IMR-90 (cell line): ENCODE results near the gene CCDC27. TPM values are rescaled to one million over a fixed set of nuclear protein-coding genes. Genes with fewer than 3 reads are reported as not detected.

Experiments
- ATAC-seq: fragments of 200-7000 bp; cut with Tn5 transposase; 2 replicates; pipeline ENCODE4 v1.9.1; 2020; ENCODE audit warnings: low read depth, mild to moderate bottlenecking, moderate library complexity
- BruUV-seq: library from RNA; stranded (reverse); fragments of 400-500 nt; replicated peaks from 2 replicates; lab custom pipeline; 2021; lab: Mats Ljungman, UMichigan
- CTCF ChIA-PET: fragments of 300-600 bp; formaldehyde crosslinking; extraction: SDS; loops from one replicate; lab custom pipeline; 2021; ENCODE audit warnings: antibody characterized with exemption; lab: Yijun Ruan, JAX
- POLR2A ChIA-PET: fragments of 300-600 bp; sonication (Branson Sonifier 250); formaldehyde crosslinking; loops from one replicate; lab custom pipeline; 2022; ENCODE audit warnings: antibody characterized with exemption; ENCODE audit not compliant: unreplicated experiment; lab: Charles Lee
- DNase-seq: peaks from one replicate; pipeline ENCODE4 v3.0.0; 2013
- H2AFZ ChIP-seq: replicated peaks from 2 replicates; pipeline ENCODE3; 2013; ENCODE audit warnings: low read length, mild to moderate bottlenecking; ENCODE audit not compliant: poor library complexity
- H2AK5ac ChIP-seq: 2 replicates; pipeline ENCODE4 v1.6.1; 2013; ENCODE audit warnings: low read depth, low read length, inconsistent platforms
- H2AK9ac ChIP-seq: replicated peaks from 2 replicates; pipeline ENCODE3; 2013; ENCODE audit warnings: mild to moderate bottlenecking, low read depth, low read length, moderate library complexity; ENCODE audit not compliant: poor library complexity
- H2BK120ac ChIP-seq: 2 replicates; pipeline ENCODE4 v1.6.1; 2013; ENCODE audit warnings: low read depth, low read length, inconsistent platforms
- H2BK15ac ChIP-seq: 3 replicates; pipeline ENCODE4 v1.6.1; 2013; ENCODE audit warnings: low read depth, low read length, inconsistent platforms
- H2BK20ac ChIP-seq: 2 replicates; pipeline ENCODE4 v1.6.1; 2013; ENCODE audit warnings: low read depth, mild to moderate bottlenecking, inconsistent platforms, low read length, moderate library complexity
- H2BK5ac ChIP-seq: 2 replicates; pipeline ENCODE4 v1.6.1; 2013; ENCODE audit warnings: mild to moderate bottlenecking, low read depth, low read length, inconsistent platforms; ENCODE audit not compliant: poor library complexity, severe bottlenecking
- H3K14ac ChIP-seq: replicated peaks from 2 replicates; pipeline ENCODE4 v1.6.1; 2013; ENCODE audit warnings: low read depth, low read length, inconsistent platforms
- H3K18ac ChIP-seq: 2 replicates; pipeline ENCODE4 v1.6.1; 2013; ENCODE audit warnings: low read depth, low read length, control low read depth
- H3K23ac ChIP-seq: 2 replicates; pipeline ENCODE4 v1.6.1; 2013; ENCODE audit warnings: low read depth, low read length, inconsistent platforms
- H3K27ac ChIP-seq: 2 replicates; pipeline ENCODE4 v1.5.1; 2013; ENCODE audit warnings: mild to moderate bottlenecking, control low read depth, low read length; ENCODE audit not compliant: insufficient read depth
- H3K27me3 ChIP-seq: 2 replicates; pipeline ENCODE4 v1.6.1; 2013; ENCODE audit warnings: low read length; ENCODE audit not compliant: control insufficient read depth, insufficient read depth
- H3K36me3 ChIP-seq: 2 replicates; pipeline ENCODE4 v1.6.1; 2013; ENCODE audit warnings: low read length, mixed read lengths; ENCODE audit not compliant: control insufficient read depth, insufficient read depth
- H3K4ac ChIP-seq: 2 replicates; pipeline ENCODE4 v1.6.1; 2013; ENCODE audit warnings: low read depth, low read length, inconsistent platforms
- H3K4me1 ChIP-seq: 2 replicates; pipeline ENCODE4 v1.6.1; 2013; ENCODE audit warnings: low read length, mixed read lengths; ENCODE audit not compliant: control insufficient read depth, insufficient read depth
- H3K4me2 ChIP-seq: 2 replicates; pipeline ENCODE4 v1.6.1; 2013; ENCODE audit warnings: low read depth, mild to moderate bottlenecking, control low read depth, low read length, moderate library complexity
- H3K4me3 ChIP-seq: 2 replicates; pipeline ENCODE4 v1.5.1; 2013; ENCODE audit warnings: low read depth, mild to moderate bottlenecking, control low read depth, low read length, moderate library complexity; ENCODE audit not compliant: insufficient read depth
- H3K56ac ChIP-seq: 2 replicates; pipeline ENCODE4 v1.6.1; 2013; ENCODE audit warnings: low read length, inconsistent platforms; ENCODE audit not compliant: insufficient read depth; ENCODE audit errors: extremely low read depth
- H3K79me1 ChIP-seq, 2 experiments: 2 replicates each; pipeline ENCODE4 v1.6.1; 2013; ENCODE audit warnings: low read length in 2 of 2, inconsistent platforms in 1 of 2, low read depth in 1 of 2
- H3K9ac ChIP-seq: 2 replicates; pipeline ENCODE4 v1.6.1; 2013; ENCODE audit warnings: low read depth, low read length, control low read depth
- H3K9me1 ChIP-seq: 2 replicates; pipeline ENCODE4 v1.6.1; 2013; ENCODE audit warnings: low read length, inconsistent platforms; ENCODE audit not compliant: insufficient read depth
- H3K9me3 ChIP-seq: 2 replicates; pipeline ENCODE4 v1.6.1; 2013; ENCODE audit warnings: low read length; ENCODE audit not compliant: control insufficient read depth, insufficient read depth
- H4K20me1 ChIP-seq: 2 replicates; pipeline ENCODE4 v1.6.1; 2013; ENCODE audit warnings: low read length, inconsistent platforms; ENCODE audit not compliant: insufficient read depth
- H4K5ac ChIP-seq: 2 replicates; pipeline ENCODE4 v1.6.1; 2013; ENCODE audit warnings: mild to moderate bottlenecking, low read depth, low read length, control low read depth
- H4K8ac ChIP-seq, 2 experiments: 2 replicates each; pipeline ENCODE4 v1.6.1; 2013; ENCODE audit warnings: low read depth in 2 of 2, low read length in 2 of 2, control low read depth in 1 of 2, inconsistent platforms in 1 of 2
- H4K91ac ChIP-seq: 2 replicates; pipeline ENCODE4 v1.6.1; 2013; ENCODE audit warnings: low read depth, low read length, inconsistent platforms; ENCODE audit not compliant: insufficient read depth
- BHLHE40 ChIP-seq: fragments of 150-350 bp; IDR thresholded peaks from 2 replicates; pipeline ENCODE4 v1.6.1; 2016; ENCODE audit warnings: mild to moderate bottlenecking, low read depth, low read length
- CEBPB ChIP-seq: IDR thresholded peaks from 2 replicates; pipeline ENCODE4 v1.6.1; 2012; ENCODE audit warnings: low read depth, low read length, improper control_type of control experiment
- CHD1 ChIP-seq: IDR thresholded peaks from 2 replicates; pipeline ENCODE4 v1.6.1; 2012; ENCODE audit warnings: low read depth, low read length, improper control_type of control experiment
- FOS ChIP-seq: fragments of 150-350 bp; IDR thresholded peaks from 2 replicates; pipeline ENCODE4 v1.6.1; 2016; ENCODE audit warnings: low read depth, low read length
- MAFK ChIP-seq: IDR thresholded peaks from 2 replicates; pipeline ENCODE4 v1.6.1; 2012; ENCODE audit warnings: low read depth, low read length, improper control_type of control experiment
- MAZ ChIP-seq: IDR thresholded peaks from 2 replicates; pipeline ENCODE4 v1.6.1; 2012; ENCODE audit warnings: low read depth, mild to moderate bottlenecking, low read length, improper control_type of control experiment, moderate library complexity, borderline replicate concordance
- MXI1 ChIP-seq: IDR thresholded peaks from 2 replicates; pipeline ENCODE4 v1.6.1; 2012; ENCODE audit warnings: low read depth, mild to moderate bottlenecking, low read length, moderate library complexity, borderline replicate concordance
- NFE2L2 ChIP-seq: fragments of 150-350 bp; IDR thresholded peaks from 2 replicates; pipeline ENCODE4 v1.6.1; 2016; ENCODE audit warnings: low read depth, mild to moderate bottlenecking, low read length
- POLR2A ChIP-seq: IDR thresholded peaks from 2 replicates; pipeline ENCODE4 v1.6.1; 2012; ENCODE audit warnings: mild to moderate bottlenecking, low read depth, low read length
- RAD21 ChIP-seq: IDR thresholded peaks from 2 replicates; pipeline ENCODE4 v1.6.1; 2012; ENCODE audit warnings: low read length, improper control_type of control experiment
- RCOR1 ChIP-seq: IDR thresholded peaks from 2 replicates; pipeline ENCODE4 v1.6.1; 2012; ENCODE audit warnings: mild to moderate bottlenecking, low read length, improper control_type of control experiment; ENCODE audit not compliant: insufficient replicate concordance
- RFX5 ChIP-seq: IDR thresholded peaks from 2 replicates; pipeline ENCODE4 v1.8.0; 2012; ENCODE audit warnings: low read depth, mild to moderate bottlenecking, low read length, moderate library complexity
- SMC3 ChIP-seq: fragments of 150-350 bp; IDR thresholded peaks from 2 replicates; pipeline ENCODE4 v1.6.1; 2016; ENCODE audit warnings: low read depth, mild to moderate bottlenecking, antibody characterized with exemption, low read length, moderate library complexity
- WGBS, 2 experiments: methylation state at CpG; one replicate each; pipeline versions ENCODE4 v1.1.5 to v1.1.7; 2013; ENCODE audit warnings: missing lambda C conversion rate in 2 of 2; ENCODE audit not compliant: insufficient read length in 1 of 2; ENCODE audit errors: extremely low coverage in 2 of 2; 5-methylcytosine and 5-hydroxymethylcytosine counted together
- dilution Hi-C: fragments of 300-500 bp; cut with HindIII; formaldehyde crosslinking; loops from one replicate; pipeline ENCODE4 v1.14.3; 2018; ENCODE audit warnings: low sequenced_read_pairs; ENCODE audit not compliant: unreplicated experiment
- in situ Hi-C: fragments of 300-500 bp; cut with MboI; formaldehyde crosslinking; loops from 3 replicates; pipeline ENCODE4 v1.14.3; 2019; ENCODE audit warnings: low sequenced_read_pairs, inconsistent platforms, mixed read lengths
- intact Hi-C: fragments of 100-400 bp; cut with micrococcal nuclease; formaldehyde crosslinking; loops from 2 replicates; pipeline ENCODE4 v1.10.0; 2022
- polyA plus RNA-seq, 3 experiments: library from polyadenylated mRNA; depleted of rRNA; stranded (reverse); fragments of >200 nt; gene quantifications; 2 replicates each; pipeline ENCODE4 v1.2.3, GENCODE V29; 2012; ENCODE audit warnings: low replicate concordance in 1 of 3
- total RNA-seq: library from RNA; depleted of rRNA; stranded (reverse); fragments of >200 nt; gene quantifications from 2 replicates; pipeline ENCODE4 v1.2.3, GENCODE V29; 2012
- TF ChIP-seq, protein P1 (sequence below): fragments of 150-350 bp; IDR thresholded peaks from 2 replicates; pipeline ENCODE4 v1.6.1; 2017; ENCODE audit warnings: mild to moderate bottlenecking, antibody characterized with exemption, low read length, low read depth
- TF ChIP-seq, protein P2 (sequence below): conservative IDR thresholded peaks from 2 replicates; pipeline ENCODE4 v1.5.1; 2012; ENCODE audit warnings: mild to moderate bottlenecking, low read depth, low read length, improper control_type of control experiment

The CCDC27 gene
- total and polyA plus RNA-seq, 2 of the 4 experiments (the other 2 are of a cell fraction) = not detected

DNA sequence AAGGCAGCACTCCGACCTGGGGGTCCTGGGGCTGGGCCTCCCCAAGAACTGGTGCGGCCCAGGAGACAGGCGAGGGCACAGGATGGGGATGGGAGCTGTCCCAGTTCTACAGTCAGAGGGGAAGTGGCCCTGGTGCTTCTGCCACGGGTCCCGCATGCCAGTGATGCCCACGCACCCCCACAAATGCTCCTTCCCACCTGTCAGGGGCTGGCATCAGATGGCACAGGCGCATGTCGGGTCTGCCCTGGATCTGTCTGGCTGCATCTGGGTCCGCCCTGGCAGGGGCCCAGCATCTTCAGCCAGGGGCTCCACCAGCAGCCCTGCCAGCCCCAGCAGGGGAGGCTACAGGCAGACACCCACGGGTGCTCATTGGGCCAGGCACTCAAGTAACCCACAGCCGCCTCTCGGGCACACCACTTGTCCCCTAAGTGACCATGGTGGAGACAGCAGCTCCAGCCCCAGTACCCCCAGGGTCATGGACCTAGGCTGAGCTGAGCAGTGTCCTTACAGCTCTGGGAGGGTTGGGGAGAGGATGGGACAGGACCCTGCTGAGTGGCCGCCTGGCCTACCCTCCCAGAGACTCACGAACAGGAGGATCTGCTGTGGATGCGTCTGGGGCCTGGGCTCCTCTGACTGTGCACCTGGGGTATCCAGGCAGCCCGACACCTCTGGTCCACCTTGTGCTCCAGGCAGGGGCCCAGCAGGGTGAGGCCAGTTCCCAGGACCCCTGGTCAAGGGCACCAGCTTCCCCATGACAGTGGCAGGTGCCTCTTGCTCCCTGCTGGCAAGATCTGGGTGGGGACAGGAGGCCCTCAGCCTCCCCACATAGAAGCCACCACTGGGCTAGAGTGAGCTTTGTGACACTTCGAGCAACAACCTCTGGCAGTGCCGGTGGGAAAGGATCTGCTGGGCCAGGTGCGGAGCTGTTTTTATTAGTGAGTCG is 25.7 kb downstream of the CCDC27 start:
- no peak overlapping the region for H3K23ac ChIP-seq
- no peak overlapping the region for H3K9ac ChIP-seq
- peaks cover 4% of the 10 kb centered on the region; the same call in 1 of the 2 replicates for H3K9me1 ChIP-seq
- no peak overlapping the region for H4K8ac ChIP-seq
- no TSS peak for BruUV-seq
- H2BK15ac ChIP-seq = no peak overlapping the region
- no peak overlapping the region for H2BK5ac ChIP-seq
- ChIA-PET POLR2A (no interaction called here), CTCF (no interaction called here)
- ATAC-seq = no peak
- H2BK20ac ChIP-seq = no peak overlapping the region
- H3K4me3 ChIP-seq = no peak overlapping the region
- peaks cover 32% of the 10 kb centered on the region for H3K36me3 ChIP-seq
- intact Hi-C loops (no loop called here), in situ Hi-C loops (no loop called here), dilution Hi-C loops (no loop called here)
- H2AK5ac ChIP-seq = no peak overlapping the region
- no peaks in the 10 kb centered on the region for H3K9me3 ChIP-seq
- no peak overlapping the region for H2AK9ac ChIP-seq
- DNase-seq = no peak
- H4K20me1 ChIP-seq = no peaks in the 10 kb centered on the region
- no peaks in the 10 kb centered on the region for H3K79me1 ChIP-seq
- no peak overlapping the region for H2AFZ ChIP-seq
- H3K18ac ChIP-seq = no peak overlapping the region
- H2BK120ac ChIP-seq = no peak overlapping the region
- no peak overlapping the region for H4K91ac ChIP-seq
- peaks cover 14% of the 10 kb centered on the region for H3K4me1 ChIP-seq
- H4K5ac ChIP-seq = no peak overlapping the region
- no peak overlapping the region for H3K4me2 ChIP-seq
- no peak overlapping the region for H3K56ac ChIP-seq
- H3K4ac ChIP-seq = no peak overlapping the region
- no peak overlapping the region for H3K14ac ChIP-seq
- no peaks in the 10 kb centered on the region for H3K27me3 ChIP-seq
- WGBS, 2 experiments = 47% methylated on average over 6 of the region's 20 CpGs; no CpG with 5 or more reads in 1 of the 2 experiments
- H3K27ac ChIP-seq = no peak overlapping the region
- TF ChIP-seq BHLHE40 = no peak
- TF ChIP-seq, protein P1, sequence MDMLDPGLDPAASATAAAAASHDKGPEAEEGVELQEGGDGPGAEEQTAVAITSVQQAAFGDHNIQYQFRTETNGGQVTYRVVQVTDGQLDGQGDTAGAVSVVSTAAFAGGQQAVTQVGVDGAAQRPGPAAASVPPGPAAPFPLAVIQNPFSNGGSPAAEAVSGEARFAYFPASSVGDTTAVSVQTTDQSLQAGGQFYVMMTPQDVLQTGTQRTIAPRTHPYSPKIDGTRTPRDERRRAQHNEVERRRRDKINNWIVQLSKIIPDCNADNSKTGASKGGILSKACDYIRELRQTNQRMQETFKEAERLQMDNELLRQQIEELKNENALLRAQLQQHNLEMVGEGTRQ = no peak
- TF ChIP-seq POLR2A = no peak
- TF ChIP-seq FOS = no peak
- no peak for TF ChIP-seq SMC3
- TF ChIP-seq MXI1 = no peak
- TF ChIP-seq, protein P2, sequence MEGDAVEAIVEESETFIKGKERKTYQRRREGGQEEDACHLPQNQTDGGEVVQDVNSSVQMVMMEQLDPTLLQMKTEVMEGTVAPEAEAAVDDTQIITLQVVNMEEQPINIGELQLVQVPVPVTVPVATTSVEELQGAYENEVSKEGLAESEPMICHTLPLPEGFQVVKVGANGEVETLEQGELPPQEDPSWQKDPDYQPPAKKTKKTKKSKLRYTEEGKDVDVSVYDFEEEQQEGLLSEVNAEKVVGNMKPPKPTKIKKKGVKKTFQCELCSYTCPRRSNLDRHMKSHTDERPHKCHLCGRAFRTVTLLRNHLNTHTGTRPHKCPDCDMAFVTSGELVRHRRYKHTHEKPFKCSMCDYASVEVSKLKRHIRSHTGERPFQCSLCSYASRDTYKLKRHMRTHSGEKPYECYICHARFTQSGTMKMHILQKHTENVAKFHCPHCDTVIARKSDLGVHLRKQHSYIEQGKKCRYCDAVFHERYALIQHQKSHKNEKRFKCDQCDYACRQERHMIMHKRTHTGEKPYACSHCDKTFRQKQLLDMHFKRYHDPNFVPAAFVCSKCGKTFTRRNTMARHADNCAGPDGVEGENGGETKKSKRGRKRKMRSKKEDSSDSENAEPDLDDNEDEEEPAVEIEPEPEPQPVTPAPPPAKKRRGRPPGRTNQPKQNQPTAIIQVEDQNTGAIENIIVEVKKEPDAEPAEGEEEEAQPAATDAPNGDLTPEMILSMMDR = no peak
- no peak for TF ChIP-seq CHD1
- TF ChIP-seq CEBPB = no peak
- TF ChIP-seq RCOR1 = no peak
- no peak for TF ChIP-seq MAZ
- TF ChIP-seq NFE2L2 = no peak
- no peak for TF ChIP-seq RAD21
- TF ChIP-seq MAFK = no peak
- no peak for TF ChIP-seq RFX5
